Testis (tissue), 5 donors: ENCODE measurements around the gene CYP4F8. TPM values are rescaled to one million over a fixed set of nuclear protein-coding genes. Genes with fewer than 3 reads are reported as not detected.
A peak's percentile ranks its signal among the peaks of the same experiment; 100 is the strongest.

Experiments used
- DNase-seq: peaks from one replicate; pipeline ENCODE4 v3.0.0-alpha.2; 2019
- H3K27ac ChIP-seq, 2 donors: fragments of 200-600 bp; sonication (generic); one replicate each; pipeline ENCODE4 v1.5.1; 2019
- H3K27me3 ChIP-seq: fragments of 200-600 bp; sonication (generic); one replicate; pipeline ENCODE4 v1.5.1; 2019
- H3K36me3 ChIP-seq: fragments of 200-600 bp; sonication (generic); one replicate; pipeline ENCODE4 v1.5.1; 2017; ENCODE audit warnings: low read depth; ENCODE audit errors: missing control alignments
- H3K4me1 ChIP-seq: fragments of 200-600 bp; sonication (generic); one replicate; pipeline ENCODE4 v1.5.1; 2019
- H3K4me3 ChIP-seq, 2 donors: fragments of 200-600 bp; sonication (generic); one replicate each; pipeline ENCODE4 v1.5.1; 2017 to 2019
- H3K9me3 ChIP-seq: fragments of 200-600 bp; sonication (generic); one replicate; pipeline ENCODE4 v1.5.1; 2017
- POLR2A ChIP-seq: fragments of 450-650 bp; IDR thresholded peaks from one replicate; pipeline ENCODE4 v1.6.1; 2017; ENCODE audit warnings: antibody characterized with exemption, mild to moderate bottlenecking, moderate library complexity
- WGBS, 2 donors: methylation state at CpG; one replicate each; pipeline ENCODE4 v1.1.5; 2018; 5-methylcytosine and 5-hydroxymethylcytosine counted together
- intact Hi-C: fragments of 100-400 bp; cut with DNase I; formaldehyde crosslinking; loops from one replicate; pipeline ENCODE4 v1.15.1; 2023; ENCODE audit warnings: low total_unique reads
- long read RNA-seq, 2 donors: transcript quantifications; one replicate each; lab custom pipeline, GENCODE V29; 2026
- polyA plus RNA-seq: library from polyadenylated mRNA; stranded (reverse); fragments of 350-450 nt; fragmentation: Illumina TruSeq; extraction: RNeasy Lipid Tissue Mini Kit (QIAGEN cat#74804); gene quantifications from one replicate; pipeline ENCODE4 v1.2.3, GENCODE V29; 2014; ENCODE audit warnings: low read depth, low replicate concordance; ENCODE audit not compliant: insufficient read depth
- total RNA-seq, 2 donors: library from RNA; depleted of rRNA; stranded (reverse); fragments of >200 nt; gene quantifications; one replicate each; pipeline ENCODE4 v1.2.3, GENCODE V29; 2016
- TF ChIP-seq, protein P1 (sequence below), 3 experiments: fragments of 450-650 bp in 2 of 3; fragments of 200-600 bp in 1 of 3; sonication (generic) in 1 of 3; IDR thresholded peaks; one replicate each; pipeline ENCODE4 v1.5.1; 2016 to 2019; ENCODE audit warnings: antibody characterized with exemption in 3 of 3, mild to moderate bottlenecking in 2 of 3, moderate library complexity in 1 of 3

CYP4F8 gene, protein sequence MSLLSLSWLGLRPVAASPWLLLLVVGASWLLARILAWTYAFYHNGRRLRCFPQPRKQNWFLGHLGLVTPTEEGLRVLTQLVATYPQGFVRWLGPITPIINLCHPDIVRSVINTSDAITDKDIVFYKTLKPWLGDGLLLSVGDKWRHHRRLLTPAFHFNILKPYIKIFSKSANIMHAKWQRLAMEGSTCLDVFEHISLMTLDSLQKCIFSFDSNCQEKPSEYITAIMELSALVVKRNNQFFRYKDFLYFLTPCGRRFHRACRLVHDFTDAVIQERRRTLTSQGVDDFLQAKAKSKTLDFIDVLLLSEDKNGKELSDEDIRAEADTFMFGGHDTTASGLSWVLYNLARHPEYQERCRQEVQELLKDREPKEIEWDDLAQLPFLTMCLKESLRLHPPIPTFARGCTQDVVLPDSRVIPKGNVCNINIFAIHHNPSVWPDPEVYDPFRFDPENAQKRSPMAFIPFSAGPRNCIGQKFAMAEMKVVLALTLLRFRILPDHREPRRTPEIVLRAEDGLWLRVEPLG
- total RNA-seq (under 1 TPM; 0.31 to 0.71 TPM), polyA plus RNA-seq (0.17 TPM)
- long read RNA-seq, donor 1, result 0 reads
- long read RNA-seq, donor 2, result 0 reads

DNA sequence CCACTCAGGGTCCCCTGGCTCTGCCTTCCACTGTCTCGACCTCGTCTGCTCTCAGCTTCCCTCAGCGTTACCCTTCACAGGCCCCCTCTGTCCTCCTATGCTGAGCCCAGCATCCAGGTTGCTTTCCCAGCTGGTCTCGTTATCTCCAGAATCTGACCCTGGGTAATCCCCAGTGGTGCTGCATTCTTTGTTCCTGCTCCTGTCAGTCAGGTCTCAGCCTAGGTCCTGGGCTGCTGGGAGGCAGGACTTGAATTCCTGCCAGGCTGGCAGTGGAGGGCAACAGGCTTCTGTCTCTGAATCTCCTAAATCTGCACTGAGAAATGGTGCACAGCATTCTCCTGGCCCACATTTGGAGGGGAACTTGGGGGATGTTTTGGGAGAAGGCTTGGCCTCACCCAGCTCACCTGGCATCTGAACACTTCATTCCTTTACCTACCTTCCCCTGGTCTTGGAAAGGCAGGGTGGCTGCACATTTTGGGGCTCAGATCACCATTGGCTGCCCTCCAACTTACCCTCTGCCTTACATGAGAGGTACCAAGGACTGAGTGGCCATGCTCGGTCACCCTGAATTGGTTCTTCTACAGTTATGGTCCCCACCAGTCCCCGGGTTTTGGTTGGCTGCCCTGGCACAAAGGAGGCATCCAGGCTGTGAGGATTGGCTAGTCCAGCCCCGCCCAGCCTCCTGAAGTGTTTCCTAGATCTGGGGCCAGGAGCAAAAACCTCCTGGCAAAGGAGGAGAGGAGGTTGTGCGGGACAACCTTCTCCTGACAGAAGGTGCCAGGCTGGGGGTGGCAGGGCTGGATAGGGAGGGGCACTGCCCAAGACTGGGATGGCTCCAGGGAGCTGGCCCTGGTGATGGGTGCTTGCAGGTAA lies at the start of gene CYP4F8:
Gene CYP4F8, plus strand, starts transcription at position 712 of the 873 bp plus-strand sequence. CDS start 399 bp downstream, outside the sequence.
- Histone ChIP-seq H3K27me3 (no peaks in the 10 kb centered on the region), H3K27ac (no peak within 1 kb of the TSS), H3K4me3 (no peak within 1 kb of the TSS), H3K9me3 (no peaks in the 10 kb centered on the region), H3K36me3 (no peaks in the 10 kb centered on the region), H3K4me1 (no peaks in the 10 kb centered on the region)
- WGBS, 2 donors, result 43 to 53% methylated on average over 5 to 8 of the region's 8 CpGs
- no peak for DNase-seq
- intact Hi-C loops, result no loop called here
- TF ChIP-seq, protein P1, sequence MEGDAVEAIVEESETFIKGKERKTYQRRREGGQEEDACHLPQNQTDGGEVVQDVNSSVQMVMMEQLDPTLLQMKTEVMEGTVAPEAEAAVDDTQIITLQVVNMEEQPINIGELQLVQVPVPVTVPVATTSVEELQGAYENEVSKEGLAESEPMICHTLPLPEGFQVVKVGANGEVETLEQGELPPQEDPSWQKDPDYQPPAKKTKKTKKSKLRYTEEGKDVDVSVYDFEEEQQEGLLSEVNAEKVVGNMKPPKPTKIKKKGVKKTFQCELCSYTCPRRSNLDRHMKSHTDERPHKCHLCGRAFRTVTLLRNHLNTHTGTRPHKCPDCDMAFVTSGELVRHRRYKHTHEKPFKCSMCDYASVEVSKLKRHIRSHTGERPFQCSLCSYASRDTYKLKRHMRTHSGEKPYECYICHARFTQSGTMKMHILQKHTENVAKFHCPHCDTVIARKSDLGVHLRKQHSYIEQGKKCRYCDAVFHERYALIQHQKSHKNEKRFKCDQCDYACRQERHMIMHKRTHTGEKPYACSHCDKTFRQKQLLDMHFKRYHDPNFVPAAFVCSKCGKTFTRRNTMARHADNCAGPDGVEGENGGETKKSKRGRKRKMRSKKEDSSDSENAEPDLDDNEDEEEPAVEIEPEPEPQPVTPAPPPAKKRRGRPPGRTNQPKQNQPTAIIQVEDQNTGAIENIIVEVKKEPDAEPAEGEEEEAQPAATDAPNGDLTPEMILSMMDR (IDR thresholded peaks at IDR 0.05), result no peak
- no peak for TF ChIP-seq POLR2A

DNA sequence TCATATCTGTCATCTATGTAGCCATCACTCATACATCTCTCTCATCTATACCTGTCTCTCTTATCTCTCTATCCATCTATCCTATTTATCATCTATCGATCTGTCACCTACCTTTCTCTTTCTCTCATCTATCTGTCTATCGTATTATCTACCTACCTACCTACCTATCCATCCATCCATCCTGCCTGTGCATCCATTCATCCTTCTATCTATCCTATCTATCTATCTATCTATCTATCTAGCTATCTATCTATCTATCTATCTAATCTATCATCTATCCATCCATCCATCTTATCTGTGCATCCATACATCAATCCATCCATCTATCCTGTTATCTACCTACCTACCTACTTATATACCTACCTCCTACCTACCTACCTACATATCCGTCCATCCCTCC lies 44.6 kb upstream of the CYP4F8 start:
- intact Hi-C loops, result no loop called here

DNA sequence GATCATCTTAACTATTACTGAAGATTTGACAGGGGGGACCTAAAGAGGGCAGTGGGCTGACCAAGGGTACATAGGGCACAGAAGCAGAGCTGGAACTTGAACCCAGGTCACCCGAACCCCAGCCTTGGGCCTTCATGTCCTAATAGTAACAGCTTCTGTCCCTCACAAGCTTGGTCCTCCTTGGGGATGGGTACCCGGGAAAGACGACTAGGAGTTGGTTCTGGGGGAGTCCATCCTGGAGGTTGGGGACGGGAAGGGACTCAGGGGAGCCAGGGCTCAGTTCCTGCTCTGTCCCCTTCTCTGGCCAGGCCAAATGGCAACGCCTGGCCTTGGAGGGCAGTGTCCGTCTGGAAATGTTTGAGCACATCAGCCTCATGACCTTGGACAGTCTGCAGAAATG lies 39.6 kb upstream of the CYP4F8 start:
- TF ChIP-seq POLR2A, result no peak
- TF ChIP-seq, protein P1 (IDR thresholded peaks at IDR 0.05), result no peak
- WGBS, 2 donors, result 70 to 82% methylated on average over 5 to 6 of the region's 6 CpGs
- Histone ChIP-seq H3K9me3 (no peaks in the 10 kb centered on the region), H3K36me3 (no peaks in the 10 kb centered on the region), H3K4me1 (no peaks in the 10 kb centered on the region), H3K4me3 (no peak overlapping the region), H3K27me3 (no peaks in the 10 kb centered on the region), H3K27ac (no peak overlapping the region)
- DNase-seq, result peak; percentile 2
- intact Hi-C loops, result no loop called here

More for the DNA sequence above, 44.6 kb upstream of the CYP4F8 start:
- no peak for DNase-seq
- WGBS, 2 donors, result 85% methylated on average over 3 of the region's 3 CpGs
- no peak overlapping the region for H3K4me3 ChIP-seq
- no peaks in the 10 kb centered on the region for H3K9me3 ChIP-seq
- no peaks in the 10 kb centered on the region for H3K36me3 ChIP-seq
- no peak for TF ChIP-seq POLR2A
- TF ChIP-seq, protein P1 (IDR thresholded peaks at IDR 0.05), result no peak
- H3K27ac ChIP-seq, result no peak overlapping the region
- no peaks in the 10 kb centered on the region for H3K27me3 ChIP-seq
- H3K4me1 ChIP-seq, result no peaks in the 10 kb centered on the region

DNA sequence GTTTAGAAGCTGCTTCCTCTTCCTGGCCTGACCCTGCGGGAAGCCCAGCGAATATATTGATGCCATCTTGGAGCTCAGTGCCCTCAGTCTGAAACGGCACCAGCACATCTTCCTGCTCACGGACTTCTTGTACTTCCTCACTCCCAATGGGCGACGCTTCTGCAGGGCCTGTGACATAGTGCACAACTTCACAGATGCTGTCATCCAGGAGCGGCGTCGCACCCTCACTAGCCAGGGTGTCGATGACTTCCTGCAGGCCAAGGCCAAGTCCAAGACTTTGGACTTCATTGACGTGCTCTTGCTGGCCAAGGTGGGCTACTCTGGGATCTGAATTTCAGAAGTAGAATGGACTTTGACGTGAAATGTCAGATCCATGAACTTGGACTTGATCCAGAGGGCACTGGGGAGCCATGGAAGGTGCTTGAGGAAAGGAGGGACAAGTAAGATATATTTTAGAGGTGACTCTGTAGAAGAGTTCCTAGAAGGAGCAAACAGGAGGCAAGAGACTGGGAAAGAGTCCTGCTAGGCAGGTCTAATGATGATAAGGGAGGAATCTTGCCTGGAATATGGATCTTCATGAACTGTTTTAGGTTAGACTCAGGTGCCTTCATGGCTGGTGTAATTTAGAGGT lies 38.4 kb upstream of the CYP4F8 start:
- no peak overlapping the region for H3K27ac ChIP-seq
- peak; percentile 8 for DNase-seq
- no peak overlapping the region for H3K4me3 ChIP-seq
- no peaks in the 10 kb centered on the region for H3K9me3 ChIP-seq
- no peaks in the 10 kb centered on the region for H3K27me3 ChIP-seq
- whole genome bisulfite sequencing, 2 donors, result 81 to 90% methylated on average over 8 to 12 of the region's 12 CpGs
- no peak for TF ChIP-seq POLR2A
- TF ChIP-seq, protein P1 (IDR thresholded peaks at IDR 0.05), result no peak
- no peaks in the 10 kb centered on the region for H3K4me1 ChIP-seq
- no peaks in the 10 kb centered on the region for H3K36me3 ChIP-seq
- intact Hi-C loops, result no loop called here
